Muscle layer of duodenum (tissue), 2 donors: ENCODE data around the gene GPR35.

Source experiments
- H3K27ac ChIP-seq: one replicate; pipeline ENCODE4 v1.7.0; 2013; ENCODE audit warnings: mild to moderate bottlenecking, low read length
- H3K27me3 ChIP-seq: one replicate; pipeline ENCODE4 v1.7.0; 2013; ENCODE audit warnings: low read depth, mild to moderate bottlenecking, control low read depth, low read length
- H3K36me3 ChIP-seq, 2 donors: one replicate each; pipeline ENCODE4 v1.7.0; 2013; ENCODE audit warnings: low read length in 2 of 2, control low read depth in 1 of 2, mild to moderate bottlenecking in 1 of 2; ENCODE audit not compliant: insufficient read depth in 2 of 2, control insufficient read depth in 1 of 2
- H3K4me1 ChIP-seq, 2 donors: one replicate each; pipeline ENCODE4 v1.7.0; 2013; ENCODE audit warnings: low read length in 2 of 2, mild to moderate bottlenecking in 2 of 2, control low read depth in 1 of 2, moderate library complexity in 1 of 2; ENCODE audit not compliant: insufficient read depth in 2 of 2, control insufficient read depth in 1 of 2
- H3K4me3 ChIP-seq, 2 donors: one replicate each; pipeline ENCODE4 v1.7.0; 2013; ENCODE audit warnings: low read length in 2 of 2, low read depth in 1 of 2, mild to moderate bottlenecking in 1 of 2
- H3K9me3 ChIP-seq, 2 donors: one replicate each; pipeline ENCODE4 v1.7.0; 2013; ENCODE audit warnings: low read length in 2 of 2, control low read depth in 1 of 2, mild to moderate bottlenecking in 1 of 2; ENCODE audit not compliant: control insufficient read depth in 1 of 2
- donor health status: healthy.

Gene GPR35

GRCh38 chr2:240583774-240584173 is 41.5 kb upstream of the GPR35 start:
- H3K4me1 ChIP-seq: peaks cover 27 to 49% of the 10 kb centered on the region in 2 donors
- no peaks in the 10 kb centered on the region for H3K27me3 ChIP-seq
- H3K9me3 ChIP-seq: no peaks in the 10 kb centered on the region
- no peak overlapping the region for H3K4me3 ChIP-seq
- peaks cover 3 to 6% of the 10 kb centered on the region in 2 donors for H3K36me3 ChIP-seq
- H3K27ac ChIP-seq: no peak overlapping the region

GRCh38 chr2:240584486-240585031 is 40.7 kb upstream of the GPR35 start:
- Histone ChIP-seq H3K36me3 (peaks cover 6 to 8% of the 10 kb centered on the region in 2 donors), H3K4me3 (peak overlapping the region; percentile 87 to 94), H3K9me3 (no peaks in the 10 kb centered on the region), H3K4me1 (peaks cover 24 to 45% of the 10 kb centered on the region in 2 donors), H3K27me3 (no peaks in the 10 kb centered on the region), H3K27ac (peak overlapping the region; percentile 93)

- Histone ChIP-seq H3K9me3 (no peaks in the 10 kb centered on the region), H3K4me3 (peak overlapping the region; percentile 87 to 94), H3K27ac (peak overlapping the region; percentile 93), H3K27me3 (no peaks in the 10 kb centered on the region), H3K36me3 (peaks cover 8 to 14% of the 10 kb centered on the region in 2 donors), H3K4me1 (peaks cover 19 to 40% of the 10 kb centered on the region in 2 donors)
These were observed 40.2 kb upstream of the GPR35 start for GRCh38 chr2:240585101-240585500.

GRCh38 chr2:240585681-240586197 is 39.5 kb upstream of the GPR35 start:
- peaks cover 19 to 37% of the 10 kb centered on the region in 2 donors for H3K4me1 ChIP-seq
- no peaks in the 10 kb centered on the region for H3K27me3 ChIP-seq
- no peaks in the 10 kb centered on the region for H3K9me3 ChIP-seq
- H3K4me3 ChIP-seq: peak overlapping the region; percentile 87 to 94
- peaks cover 10 to 20% of the 10 kb centered on the region in 2 donors for H3K36me3 ChIP-seq
- peak overlapping the region; percentile 93 for H3K27ac ChIP-seq

GRCh38 chr2:240586198-240586918 is 38.9 kb upstream of the GPR35 start, which contains the start of gene CAPN10:
Gene CAPN10, plus strand, starts transcription at chr2:240586734. Its CDS starts 178 bp downstream, at chr2:240586912.
- H3K27me3 ChIP-seq: no peaks in the 10 kb centered on the region
- peaks cover 19 to 37% of the 10 kb centered on the region in 2 donors for H3K4me1 ChIP-seq
- H3K27ac ChIP-seq: peak within 1 kb of the TSS; percentile 93
- H3K9me3 ChIP-seq: no peaks in the 10 kb centered on the region
- peaks cover 16 to 25% of the 10 kb centered on the region in 2 donors for H3K36me3 ChIP-seq
- H3K4me3 ChIP-seq: peak within 1 kb of the TSS; percentile 87 to 94

- Histone ChIP-seq H3K9me3 (no peaks in the 10 kb centered on the region), H3K4me3 (peak overlapping the region; percentile 87 to 94), H3K4me1 (peaks cover 19 to 37% of the 10 kb centered on the region in 2 donors), H3K27ac (no peak overlapping the region), H3K36me3 (peaks cover 18 to 33% of the 10 kb centered on the region in 2 donors), H3K27me3 (no peaks in the 10 kb centered on the region)
These were observed 38.1 kb upstream of the GPR35 start for GRCh38 chr2:240586919-240587800.

GRCh38 chr2:240588006-240588655 is 37.1 kb upstream of the GPR35 start:
- peak overlapping the region; percentile 87 to 94 for H3K4me3 ChIP-seq
- H3K27me3 ChIP-seq: no peaks in the 10 kb centered on the region
- H3K9me3 ChIP-seq: no peaks in the 10 kb centered on the region
- peaks cover 18 to 38% of the 10 kb centered on the region in 2 donors for H3K36me3 ChIP-seq
- no peak overlapping the region for H3K27ac ChIP-seq
- H3K4me1 ChIP-seq: peaks cover 19 to 37% of the 10 kb centered on the region in 2 donors

GRCh38 chr2:240588669-240589068 is 36.6 kb upstream of the GPR35 start:
- Histone ChIP-seq H3K9me3 (no peaks in the 10 kb centered on the region), H3K27ac (no peak overlapping the region), H3K27me3 (no peaks in the 10 kb centered on the region), H3K4me3 (no peak overlapping the region), H3K36me3 (peaks cover 18 to 43% of the 10 kb centered on the region in 2 donors), H3K4me1 (peaks cover 19 to 37% of the 10 kb centered on the region in 2 donors)

GRCh38 chr2:240589375-240589774 is 35.9 kb upstream of the GPR35 start:
- Histone ChIP-seq H3K27me3 (no peaks in the 10 kb centered on the region), H3K36me3 (peaks cover 18 to 44% of the 10 kb centered on the region in 2 donors), H3K4me3 (no peak overlapping the region), H3K9me3 (no peaks in the 10 kb centered on the region), H3K4me1 (peaks cover 19 to 34% of the 10 kb centered on the region in 2 donors), H3K27ac (no peak overlapping the region)

- Histone ChIP-seq H3K36me3 (peaks cover 14 to 45% of the 10 kb centered on the region in 2 donors), H3K9me3 (no peaks in the 10 kb centered on the region), H3K4me3 (no peak overlapping the region), H3K4me1 (peaks cover 14 to 27% of the 10 kb centered on the region in 2 donors), H3K27me3 (no peaks in the 10 kb centered on the region), H3K27ac (no peak overlapping the region)
These were observed 35.3 kb upstream of the GPR35 start for GRCh38 chr2:240589850-240590525.
